GM21723 (cell line): ENCODE data around the gene NME5.
"Not testable (repeated sequence)": the region's sequence is repeated elsewhere in the genome, so short reads cannot be mapped to it uniquely, and the experiment has no call there.

ENCODE experiments used
- ATAC-seq: cut with Tn5 transposase; IDR thresholded peaks from one replicate; pipeline ENCODE4 v1.9.1; 2021; ENCODE audit warnings: mild to moderate bottlenecking, moderate library complexity; ENCODE audit not compliant: unreplicated experiment

NME5 gene, protein sequence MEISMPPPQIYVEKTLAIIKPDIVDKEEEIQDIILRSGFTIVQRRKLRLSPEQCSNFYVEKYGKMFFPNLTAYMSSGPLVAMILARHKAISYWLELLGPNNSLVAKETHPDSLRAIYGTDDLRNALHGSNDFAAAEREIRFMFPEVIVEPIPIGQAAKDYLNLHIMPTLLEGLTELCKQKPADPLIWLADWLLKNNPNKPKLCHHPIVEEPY

DNA sequence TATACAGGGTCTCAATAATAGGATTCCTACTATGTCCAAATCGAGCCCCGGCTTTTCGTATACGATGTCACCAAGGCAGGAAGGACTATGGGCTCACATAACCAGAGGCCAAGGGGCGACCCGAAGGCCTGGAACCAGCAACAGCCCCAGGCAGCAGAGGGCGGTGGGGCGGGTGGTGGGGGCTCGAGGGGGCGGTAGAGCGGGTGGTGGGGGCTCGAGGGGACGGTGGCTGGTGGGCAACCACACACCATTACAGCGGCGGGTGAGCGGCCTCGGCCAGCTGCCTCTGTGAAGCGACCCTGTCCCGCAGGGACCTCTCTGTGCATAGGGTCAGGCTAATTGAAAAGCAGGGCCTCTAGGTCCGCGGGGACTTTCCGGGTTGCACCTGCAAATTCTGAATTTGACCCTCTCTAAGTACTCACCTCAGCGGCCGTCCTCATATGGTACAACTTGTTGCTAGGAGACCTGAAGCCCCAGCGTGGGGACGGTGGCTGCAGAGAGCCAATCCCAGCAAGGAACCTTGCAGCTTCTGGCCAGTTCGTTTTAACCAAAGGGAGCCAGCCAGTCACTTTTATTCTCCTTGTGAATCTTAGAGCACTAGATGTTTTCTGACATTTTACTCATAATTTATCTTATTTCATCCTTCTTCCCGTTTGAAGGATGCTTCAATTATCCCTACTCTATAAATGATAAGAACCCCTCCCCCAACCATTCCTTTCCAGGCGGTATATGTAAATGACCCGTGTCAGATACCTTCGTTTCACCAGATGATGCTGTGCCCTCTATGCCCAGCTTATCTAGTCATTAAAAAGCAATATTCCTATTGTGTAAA lies at the start of gene NME5:
Gene NME5 (minus strand): TSS at position 480 of the 832 bp plus-strand sequence. CDS start 648 bp downstream, outside the sequence.
- ATAC-seq: no peak

DNA sequence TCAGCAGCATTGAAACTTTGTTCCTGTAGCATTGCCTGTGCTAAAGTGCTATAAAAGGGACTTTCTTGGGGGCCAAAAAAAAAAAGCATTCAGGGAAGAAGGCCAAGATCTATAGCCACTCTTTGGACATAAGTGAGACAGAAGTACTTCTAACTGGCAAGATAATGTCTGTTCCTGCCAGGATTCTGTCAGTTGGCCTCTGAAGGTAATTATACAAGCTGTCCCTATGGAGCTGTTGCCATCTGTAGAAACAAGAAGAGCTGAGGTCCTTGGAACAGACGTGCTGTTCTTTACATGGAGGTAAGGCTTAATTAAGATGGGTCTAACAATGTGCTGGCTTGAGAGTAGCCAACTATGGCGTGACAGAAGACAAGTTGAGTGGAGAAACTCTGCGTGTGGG lies 49.4 kb upstream of the NME5 start:
- ATAC-seq: no peak

DNA sequence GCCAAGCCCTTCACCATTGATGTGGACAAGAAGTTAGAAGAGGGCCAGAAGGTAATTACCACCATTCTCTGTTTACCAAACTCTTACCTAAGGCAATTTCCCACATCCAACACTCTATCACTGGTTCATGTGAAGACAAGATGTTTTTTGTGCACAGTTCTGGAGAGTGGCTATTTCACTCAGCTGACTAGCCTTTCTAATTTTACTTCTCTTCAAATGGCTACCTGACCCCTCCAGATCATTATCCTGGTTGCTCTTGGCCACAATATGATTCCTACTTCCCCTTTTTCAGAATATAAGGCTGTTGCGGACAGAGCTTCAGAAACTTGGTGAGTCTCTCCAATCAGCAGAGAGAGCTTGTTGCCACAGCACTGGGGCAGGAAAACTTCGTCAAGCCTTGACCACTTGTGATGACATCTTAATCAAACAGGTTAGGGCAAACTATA lies 46.8 kb upstream of the NME5 start:
- no peak for ATAC-seq

DNA sequence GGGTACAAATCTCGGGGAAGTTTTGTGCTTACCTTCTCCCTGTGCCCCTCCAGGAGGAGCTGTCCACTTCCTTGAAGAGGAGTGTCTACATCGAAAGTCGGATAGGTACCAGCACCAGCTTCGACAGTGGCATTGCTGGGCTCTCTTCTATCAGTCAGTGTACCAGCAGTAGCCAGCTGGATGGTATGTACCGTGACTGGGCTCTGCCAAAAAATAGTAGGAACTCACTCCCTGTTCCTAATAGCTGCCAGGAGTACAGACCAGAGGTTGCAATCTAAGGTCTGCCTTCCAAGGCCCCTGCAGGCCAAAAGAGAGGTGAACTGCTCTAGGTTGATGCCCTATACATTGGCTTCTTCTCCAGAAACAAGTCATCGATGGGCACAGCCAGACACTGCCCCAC lies 43.6 kb upstream of the NME5 start:
- no peak for ATAC-seq

DNA sequence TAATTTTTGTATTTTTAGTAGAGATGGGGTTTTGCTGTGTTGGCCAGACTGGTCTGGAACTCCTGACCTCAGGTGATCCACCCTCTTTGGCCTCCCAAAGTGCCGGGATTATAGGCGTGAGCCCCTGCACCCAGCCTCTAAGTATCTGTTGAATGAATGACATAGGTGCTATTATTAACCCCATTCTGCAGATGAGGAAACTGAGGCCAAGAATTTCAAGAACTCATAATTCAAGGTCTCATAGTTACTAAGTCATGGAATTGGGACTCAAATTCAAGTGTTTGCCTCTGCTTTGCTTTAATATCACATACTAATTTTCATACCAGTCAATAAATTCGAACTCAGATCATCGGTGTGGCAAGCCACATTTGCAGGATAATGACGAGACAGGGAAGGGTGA lies 41.6 kb upstream of the NME5 start:
- ATAC-seq: no peak

DNA sequence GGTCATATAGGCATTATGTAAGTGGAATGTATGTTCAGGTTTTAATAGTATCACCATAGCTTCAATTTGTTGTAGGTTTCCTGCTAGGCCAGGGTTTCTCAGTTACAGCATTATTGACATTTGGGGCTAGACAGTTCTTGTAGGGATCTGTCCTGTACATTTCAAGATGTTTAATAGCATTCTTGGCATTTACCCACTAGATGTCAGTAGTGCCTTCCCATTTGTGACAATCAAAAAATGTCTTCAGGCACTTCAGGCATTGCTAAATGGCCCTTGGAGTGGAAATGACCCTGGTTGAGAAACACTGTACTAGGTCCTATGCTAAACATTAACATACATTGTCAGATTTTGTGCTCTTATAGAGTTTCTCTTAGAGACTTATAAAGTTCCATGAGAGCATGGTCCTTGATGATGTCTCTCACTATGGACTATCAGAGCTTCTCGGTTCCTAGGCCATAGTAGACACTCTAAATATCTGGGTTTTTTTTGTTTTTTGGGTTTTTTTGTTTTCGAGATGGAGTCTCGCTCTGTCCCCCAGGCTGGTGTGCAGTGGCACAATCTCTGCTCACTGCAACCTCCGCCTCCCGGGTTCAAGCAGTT lies 41.1 kb upstream of the NME5 start:
- no peak for ATAC-seq

DNA sequence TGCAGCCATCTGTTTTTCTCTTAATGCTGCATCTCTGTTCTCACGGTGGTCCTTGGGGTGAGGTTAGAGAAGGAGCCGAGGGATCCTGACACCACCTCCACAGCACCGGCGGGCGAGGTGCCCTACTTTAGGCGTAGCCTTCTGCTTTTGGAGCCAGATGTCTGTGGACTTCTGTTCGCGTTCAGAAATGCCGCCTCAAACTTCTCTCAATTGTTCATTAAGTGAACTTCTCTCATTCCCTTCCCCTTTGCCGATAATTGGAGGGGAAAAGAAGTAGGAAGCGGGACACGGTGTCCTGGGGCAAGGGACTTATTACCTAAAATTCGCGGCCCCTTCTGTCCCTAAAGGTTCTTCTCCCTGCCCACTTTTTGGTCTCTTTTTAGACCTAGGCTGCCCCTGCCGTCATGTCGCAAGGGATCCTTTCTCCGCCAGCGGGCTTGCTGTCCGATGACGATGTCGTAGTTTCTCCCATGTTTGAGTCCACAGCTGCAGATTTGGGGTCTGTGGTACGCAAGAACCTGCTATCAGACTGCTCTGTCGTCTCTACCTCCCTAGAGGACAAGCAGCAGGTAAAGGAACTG lies 40.1 kb upstream of the NME5 start:
- ATAC-seq: no peak

DNA sequence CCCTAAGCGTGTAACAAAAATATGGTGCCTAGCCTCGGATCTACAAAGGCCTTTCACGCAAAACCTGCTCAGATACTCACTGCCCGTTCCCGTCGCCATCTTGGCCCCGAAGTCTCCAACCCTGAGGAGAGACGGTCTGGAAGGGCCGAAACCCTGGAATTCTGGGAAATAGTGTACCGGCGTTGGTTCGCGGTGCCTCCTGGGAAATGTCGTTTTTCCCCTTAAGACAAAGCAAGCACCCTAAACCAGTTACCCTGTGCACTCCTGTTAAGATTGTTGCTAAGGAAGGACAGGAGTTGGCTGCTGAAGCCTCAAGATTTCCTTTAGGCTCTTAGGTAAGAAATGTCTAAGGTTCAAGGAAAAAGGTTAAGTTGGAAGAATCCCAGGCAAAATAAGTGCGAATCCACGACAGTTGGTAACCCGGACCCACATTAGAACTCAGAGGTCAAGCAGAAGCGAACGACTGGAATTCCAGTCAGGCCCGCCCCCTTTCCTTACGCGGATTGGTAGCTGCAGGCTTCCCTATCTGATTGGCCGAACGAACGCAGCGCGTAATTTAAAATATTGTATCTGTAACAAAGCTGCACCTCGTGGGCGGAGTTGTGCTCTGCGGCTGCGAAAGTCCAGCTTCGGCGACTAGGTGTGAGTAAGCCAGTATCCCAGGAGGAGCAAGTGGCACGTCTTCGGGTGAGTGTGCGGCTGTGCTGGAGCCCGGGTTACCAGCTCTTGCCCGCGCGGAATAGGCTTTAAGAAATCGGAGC lies 39.5 kb upstream of the NME5 start, which contains the start of the genes BRD8 and KIF20A:
Gene BRD8 (minus strand): TSS at position 115 of the 761 bp plus-strand sequence. CDS start 16 bp downstream, at position 99.
Gene KIF20A (plus strand): TSS at position 597 of the 761 bp plus-strand sequence. CDS start 569 bp downstream, outside the sequence.
- peak; percentile 85 for ATAC-seq

DNA sequence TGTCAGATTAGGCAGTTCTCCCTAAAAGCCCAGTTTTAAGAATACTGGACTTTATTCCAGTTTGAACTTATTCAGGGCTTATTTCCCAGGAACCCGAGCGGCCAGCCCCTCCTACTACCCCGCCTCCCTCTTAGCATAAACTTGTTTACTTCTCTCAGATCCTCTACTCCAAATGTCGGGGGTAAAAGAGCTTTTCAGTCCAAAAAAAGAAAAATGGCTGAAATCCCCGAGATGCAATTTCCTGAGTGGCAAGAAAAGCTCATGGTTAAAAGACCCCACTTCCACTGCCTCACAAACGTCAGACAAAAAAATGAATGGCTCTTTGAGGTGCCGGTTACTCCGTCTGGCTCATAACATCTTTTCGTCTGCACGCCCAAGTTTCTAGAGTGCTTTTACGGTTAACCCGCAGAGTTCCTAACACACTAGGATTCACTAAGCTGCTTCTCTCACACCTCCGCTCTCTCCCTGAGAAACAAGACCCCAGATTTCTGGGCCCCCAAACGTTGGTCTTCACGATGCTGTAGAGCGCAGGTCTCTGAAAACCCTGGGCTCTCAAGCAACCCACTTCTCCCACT lies 38.8 kb upstream of the NME5 start:
- ATAC-seq: peak; percentile 26

DNA sequence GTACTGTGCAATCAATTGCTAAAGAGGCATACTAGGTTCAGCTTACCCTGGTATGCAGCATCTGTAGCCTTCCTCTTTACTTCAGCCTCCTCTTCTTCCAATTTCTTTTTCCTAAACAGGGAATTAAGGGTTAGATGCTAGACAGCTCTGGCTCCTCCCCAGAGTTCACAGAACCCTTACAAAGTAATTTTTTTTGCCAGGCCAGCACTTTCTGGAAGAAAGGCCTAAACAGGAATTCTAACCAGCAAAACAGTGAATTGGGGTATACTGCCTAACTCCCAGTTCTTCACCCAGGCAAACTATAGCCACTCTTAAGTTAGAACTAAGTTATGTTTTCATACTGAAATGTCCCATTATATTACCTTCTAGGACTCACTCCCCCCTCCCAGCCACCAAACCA lies 31.1 kb upstream of the NME5 start:
- ATAC-seq: no peak

DNA sequence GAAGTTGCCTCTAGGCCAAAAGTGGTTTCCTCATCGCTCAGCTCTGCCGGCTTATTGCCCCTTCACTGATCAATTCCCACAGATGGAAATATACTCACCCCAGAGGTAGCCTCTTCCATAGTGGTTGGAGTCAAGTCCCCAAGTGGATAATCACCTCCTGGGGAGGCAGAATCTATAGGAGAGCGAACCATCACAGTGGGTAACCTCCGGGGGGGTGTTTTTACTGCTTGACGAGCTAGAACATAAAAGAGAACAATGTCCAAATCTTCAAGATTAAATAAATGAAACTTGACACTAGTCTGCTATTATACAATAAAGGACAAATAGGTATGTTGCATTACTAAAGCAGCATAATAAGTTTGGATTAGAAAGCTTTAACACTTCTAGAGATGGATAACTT lies 29.9 kb upstream of the NME5 start:
- no peak for ATAC-seq

DNA sequence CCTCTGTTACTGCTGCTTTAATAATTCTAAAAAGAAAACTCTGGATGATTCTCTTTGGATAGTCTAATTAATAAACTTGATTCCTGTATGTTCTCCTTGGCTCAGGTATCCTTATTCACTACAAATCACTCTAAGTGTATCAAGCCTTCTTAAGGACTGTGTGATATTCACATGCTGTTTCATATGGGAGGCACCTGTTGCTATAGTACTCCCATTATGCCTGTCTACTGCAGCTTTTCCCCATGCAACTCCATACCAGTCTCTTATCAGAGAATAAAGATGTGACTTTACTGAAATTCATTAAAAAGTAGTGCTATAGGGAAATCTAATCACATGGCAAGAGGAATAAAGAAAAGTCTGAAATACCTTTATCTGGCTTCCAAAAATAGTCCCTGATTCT lies 24.5 kb upstream of the NME5 start:
- ATAC-seq: no peak

DNA sequence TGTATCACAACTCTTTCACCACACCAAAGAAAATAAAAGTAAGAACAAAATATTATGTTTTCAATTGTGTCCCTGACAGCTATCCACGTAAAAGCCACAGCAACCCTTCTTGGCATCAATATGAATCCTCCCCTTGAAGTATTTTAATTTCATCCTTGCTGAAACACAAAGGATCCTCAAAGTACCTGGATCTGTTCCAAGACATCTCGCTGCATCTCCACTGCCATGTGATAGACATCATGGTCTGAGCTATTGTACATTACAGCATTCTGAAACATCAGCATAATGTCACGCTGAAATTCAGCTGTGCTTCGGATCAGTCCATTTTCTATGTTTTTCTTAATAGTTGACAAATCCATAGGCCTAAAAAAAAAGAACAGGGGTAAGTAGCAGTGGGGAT lies 21.5 kb upstream of the NME5 start:
- ATAC-seq: no peak

DNA sequence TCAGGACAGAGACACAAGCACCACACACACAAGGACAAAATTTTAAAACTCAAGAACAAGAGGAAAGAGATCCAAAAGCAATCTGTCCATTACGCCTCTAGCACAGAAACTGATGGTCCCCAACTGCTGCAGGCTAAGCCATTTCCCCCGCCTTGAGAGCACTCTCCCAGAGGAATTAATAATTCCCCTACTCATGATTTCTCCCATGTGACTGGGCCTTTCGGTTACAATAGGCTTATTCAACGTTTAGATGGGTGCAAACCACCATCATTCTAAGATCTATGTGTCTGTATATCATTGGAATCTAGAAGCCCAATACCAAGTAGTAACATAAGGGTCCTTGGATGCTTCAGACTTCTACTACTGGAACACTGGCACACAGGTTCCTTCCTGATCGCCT lies 20.4 kb upstream of the NME5 start:
- no peak for ATAC-seq

DNA sequence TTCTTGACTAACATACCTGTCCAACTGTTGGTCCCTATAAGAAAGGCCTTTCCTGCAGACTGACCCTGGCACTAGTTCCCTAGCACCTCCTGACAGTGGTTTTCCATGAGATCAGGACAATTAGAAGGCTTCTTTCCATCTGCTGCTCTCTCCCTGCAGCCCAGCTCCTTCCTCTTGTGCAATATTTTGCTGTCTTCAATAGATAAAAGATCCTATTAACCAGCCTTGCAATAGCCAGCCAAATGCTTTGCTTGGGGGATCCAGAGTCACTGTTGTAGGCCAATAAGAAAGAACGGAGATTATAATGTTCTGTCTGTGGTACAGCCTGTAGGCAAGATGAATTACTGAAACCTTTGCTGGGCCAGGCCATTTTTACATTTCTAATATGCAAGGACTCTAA lies 18.4 kb upstream of the NME5 start:
- ATAC-seq: no peak

DNA sequence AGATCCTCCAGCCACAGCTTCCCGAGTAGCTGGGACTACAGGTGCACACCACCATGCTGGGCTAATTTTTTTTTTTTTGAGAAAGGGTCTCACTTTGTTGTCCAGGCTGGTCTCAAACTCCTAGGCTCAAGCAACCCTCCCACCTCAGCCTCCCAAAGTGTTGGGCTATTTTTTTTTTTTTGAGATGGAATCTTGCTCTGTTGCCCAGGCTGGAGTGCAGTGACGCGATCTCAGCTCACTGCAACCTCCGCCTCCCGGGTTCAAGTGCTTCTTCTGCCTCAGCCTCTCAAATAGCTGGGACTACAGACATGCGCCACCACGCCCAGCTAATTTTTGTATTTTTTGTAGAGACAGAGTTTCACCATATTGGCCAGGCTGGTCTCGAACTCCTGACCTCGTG lies 16.7 kb upstream of the NME5 start:
- ATAC-seq: not testable (repeated sequence)

DNA sequence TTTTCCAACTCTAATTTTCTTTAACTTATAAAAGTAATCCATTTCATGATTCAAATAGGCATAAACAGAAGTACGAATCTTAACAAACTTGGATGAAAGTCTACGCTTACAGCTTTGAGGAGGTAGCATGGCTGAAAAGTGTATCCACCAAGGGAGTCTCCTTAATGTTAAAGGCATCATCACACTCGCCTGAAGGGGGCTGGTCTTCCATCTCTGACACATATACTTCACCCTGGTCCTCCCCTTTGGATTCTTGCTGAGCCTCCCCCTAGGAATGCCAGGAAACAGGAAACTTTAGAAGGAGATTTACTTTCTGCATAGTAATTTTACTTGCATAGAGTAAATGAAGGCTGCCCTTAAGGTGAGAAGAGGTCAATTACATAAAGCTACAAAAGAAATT lies 10.3 kb upstream of the NME5 start:
- no peak for ATAC-seq

DNA sequence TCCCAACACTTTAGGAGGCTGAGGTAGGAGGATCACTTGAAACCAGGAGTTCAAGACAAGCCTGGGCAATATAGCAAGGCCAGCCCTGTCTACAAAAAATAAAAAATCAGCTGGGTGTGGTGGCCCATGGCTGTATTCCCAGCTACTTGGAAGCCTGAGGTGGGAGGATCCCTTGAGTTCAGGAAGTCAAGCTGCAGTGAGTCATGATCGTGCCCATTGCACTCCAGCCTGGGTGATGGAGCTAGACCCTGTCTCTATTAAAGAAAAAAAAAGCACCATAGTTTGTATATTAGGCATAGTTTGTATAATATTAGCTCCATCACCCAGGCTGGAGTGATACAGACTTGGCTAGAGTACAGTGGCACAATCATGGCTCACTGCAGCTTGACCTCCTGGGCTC lies 9.6 kb upstream of the NME5 start:
- no peak for ATAC-seq

DNA sequence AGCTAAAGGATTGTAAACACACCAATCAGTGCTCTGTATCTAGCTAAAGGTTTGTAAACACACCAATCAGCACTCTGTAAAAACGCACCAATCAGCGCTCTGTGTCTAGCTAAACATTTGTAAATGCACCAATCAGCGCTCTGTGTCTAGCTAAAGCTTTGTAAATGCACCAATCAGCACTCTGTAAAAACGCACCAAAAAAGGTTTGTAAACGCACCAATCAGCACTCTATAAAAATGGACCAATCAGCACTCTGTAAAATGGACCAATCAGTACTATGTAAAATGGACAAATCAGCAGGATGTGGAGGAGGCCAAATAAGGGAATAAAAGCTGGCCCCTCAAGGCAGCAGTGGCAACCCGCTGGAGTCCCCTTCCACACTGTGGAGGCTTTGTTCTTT lies 4.3 kb upstream of the NME5 start:
- not testable (repeated sequence) for ATAC-seq

DNA sequence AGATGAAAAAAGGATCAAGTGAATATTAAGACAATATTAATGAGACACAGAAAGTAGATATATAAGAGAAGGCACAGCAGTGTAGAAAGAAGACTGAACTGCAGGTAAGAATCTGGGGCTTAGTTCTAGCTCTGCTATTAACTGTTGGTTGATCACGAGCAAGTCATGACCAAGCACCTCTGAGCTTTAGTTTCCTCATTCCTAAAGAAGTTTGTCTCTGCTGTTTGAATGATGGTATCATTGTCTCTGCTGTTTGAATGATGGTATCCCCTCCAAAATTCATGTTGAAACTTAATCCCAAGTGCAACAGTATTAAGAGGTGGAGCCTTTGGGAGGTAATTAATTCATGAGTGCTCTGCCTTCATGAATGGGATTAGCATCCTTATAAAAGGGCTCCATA lies 2.5 kb upstream of the NME5 start:
- no peak for ATAC-seq
